RCC 7860 (cell line): ENCODE results near the gene ZDHHC7.

ENCODE experiments used
- DNase-seq: peaks from one replicate; pipeline ENCODE4 v3.0.0-alpha.2; 2015; ENCODE audit warnings: low spot score
- FAIRE-seq: peaks from 2 replicates; lab custom pipeline; 2012; peaks lifted over from hg19 to GRCh38; lab: Jason Lieb, UNC

ZDHHC7 gene

GRCh38 chr16:85025781-85026653, 14.7 kb upstream of the ZDHHC7 start:
- FAIRE-seq: peak; percentile 5

GRCh38 chr16:85019659-85020245, 8.4 kb upstream of the ZDHHC7 start:
- FAIRE-seq: no peak
- DNase-seq: no peak

More at GRCh38 chr16:85025781-85026653, 14.7 kb upstream of the ZDHHC7 start:
- no peak for DNase-seq

- DNase-seq (peak; percentile 94), FAIRE-seq (peak; percentile 92)
Measured at GRCh38 chr16:85018529-85019236, 7.3 kb upstream of the ZDHHC7 start.

- DNase-seq (no peak), FAIRE-seq (no peak)
Measured at GRCh38 chr16:85017633-85018032, 6.3 kb upstream of the ZDHHC7 start.

- DNase-seq (peak; percentile 56), FAIRE-seq (peak; percentile 66)
Measured at GRCh38 chr16:85017151-85017550, 5.8 kb upstream of the ZDHHC7 start.

- no peak for FAIRE-seq
- no peak for DNase-seq
Measured at GRCh38 chr16:85015481-85016187, 4.3 kb upstream of the ZDHHC7 start.

- FAIRE-seq: no peak
Measured at GRCh38 chr16:85014311-85014710, 3.0 kb upstream of the ZDHHC7 start.

GRCh38 chr16:85011846-85012284, 530 bp upstream of the ZDHHC7 start:
- FAIRE-seq (no peak), DNase-seq (no peak)

More at GRCh38 chr16:85014311-85014710, 3.0 kb upstream of the ZDHHC7 start:
- DNase-seq: no peak

- DNase-seq (no peak), FAIRE-seq (no peak)
Measured at GRCh38 chr16:85010446-85010930, 847 bp downstream of the ZDHHC7 start.

- no peak for FAIRE-seq
- no peak for DNase-seq
Measured at GRCh38 chr16:85008271-85008670, 3.1 kb downstream of the ZDHHC7 start.

GRCh38 chr16:85007496-85008214, 3.7 kb downstream of the ZDHHC7 start:
- DNase-seq (no peak), FAIRE-seq (no peak)

GRCh38 chr16:85006639-85007038, 4.7 kb downstream of the ZDHHC7 start:
- DNase-seq: no peak

GRCh38 chr16:85005285-85006069, 5.9 kb downstream of the ZDHHC7 start:
- FAIRE-seq (peak; percentile 60), DNase-seq (peak; percentile 80)

More at GRCh38 chr16:85006639-85007038, 4.7 kb downstream of the ZDHHC7 start:
- no peak for FAIRE-seq

GRCh38 chr16:85004587-85005205, 6.6 kb downstream of the ZDHHC7 start:
- DNase-seq (peak; percentile 90), FAIRE-seq (peak; percentile 82)

GRCh38 chr16:85003725-85004586, 7.4 kb downstream of the ZDHHC7 start:
- FAIRE-seq: no peak
- DNase-seq: no peak

GRCh38 chr16:85003076-85003475, 8.3 kb downstream of the ZDHHC7 start:
- FAIRE-seq (no peak), DNase-seq (no peak)

GRCh38 chr16:85002608-85003007, 8.7 kb downstream of the ZDHHC7 start:
- DNase-seq: peak; percentile 73
- peak; percentile 49 for FAIRE-seq

- FAIRE-seq: no peak
Measured at GRCh38 chr16:85002099-85002541, 9.2 kb downstream of the ZDHHC7 start.

More at GRCh38 chr16:85002099-85002541, 9.2 kb downstream of the ZDHHC7 start:
- peak; percentile 56 for DNase-seq
